Activated CD4-positive, CD25-positive, alpha-beta regulatory T cell treated with anti-CD3 and anti-CD28 coated beads, Interleukin-2, amount 50 U/mL, for 24 hours (primary cell): ENCODE data around the gene ZNF12.
"Not testable (repeated sequence)": the region's sequence is repeated elsewhere in the genome, so short reads cannot be mapped to it uniquely, and the experiment has no call there.

Experiments
- ATAC-seq, 2 donors: fragments of 150-1000 bp; cut with Tn5 transposase; one replicate each; pipeline ENCODE4 v1.10.0; 2021; ENCODE audit warnings: mild to moderate bottlenecking in 1 of 2, moderate library complexity in 1 of 2

ZNF12 gene

GRCh38 chr7:6691103-6691502 lies 15.6 kb downstream of the ZNF12 start:
- no peak for ATAC-seq

GRCh38 chr7:6680146-6680545 lies 26.6 kb downstream of the ZNF12 start:
- ATAC-seq = no peak

GRCh38 chr7:6675807-6676405 lies 30.8 kb downstream of the ZNF12 start:
- ATAC-seq = no peak

- ATAC-seq = not testable (repeated sequence)
Observed at GRCh38 chr7:6670851-6671250, 35.9 kb downstream of the ZNF12 start.

GRCh38 chr7:6658618-6659345 lies 48.0 kb downstream of the ZNF12 start:
- peak in 1 of 2 donors; percentile 28 for ATAC-seq

GRCh38 chr7:6656413-6656812 lies 50.3 kb downstream of the ZNF12 start:
- ATAC-seq = no peak

- ATAC-seq = no peak
Observed at GRCh38 chr7:6655636-6656385, 50.9 kb downstream of the ZNF12 start.

- ATAC-seq = no peak
Observed at GRCh38 chr7:6654842-6655610, 51.7 kb downstream of the ZNF12 start.

- ATAC-seq = no peak
Observed at GRCh38 chr7:6654113-6654841, 52.5 kb downstream of the ZNF12 start.

- ATAC-seq = no peak
Observed at GRCh38 chr7:6653071-6654003, 53.4 kb downstream of the ZNF12 start.

- ATAC-seq = no peak
Observed at GRCh38 chr7:6652446-6653011, 54.2 kb downstream of the ZNF12 start.

GRCh38 chr7:6651851-6652445 lies 54.8 kb downstream of the ZNF12 start:
- ATAC-seq = no peak

- no peak for ATAC-seq
Observed at GRCh38 chr7:6650521-6651011, 56.2 kb downstream of the ZNF12 start.

GRCh38 chr7:6650086-6650485 lies 56.7 kb downstream of the ZNF12 start:
- ATAC-seq = no peak

GRCh38 chr7:6649241-6649961 lies 57.3 kb downstream of the ZNF12 start:
- ATAC-seq = no peak

GRCh38 chr7:6648815-6649104 lies 58.0 kb downstream of the ZNF12 start:
- no peak for ATAC-seq

- no peak for ATAC-seq
Observed at GRCh38 chr7:6648066-6648814, 58.5 kb downstream of the ZNF12 start.

- no peak for ATAC-seq
Observed at GRCh38 chr7:6647541-6647940, 59.2 kb downstream of the ZNF12 start.

GRCh38 chr7:6647080-6647479 lies 59.7 kb downstream of the ZNF12 start:
- ATAC-seq = no peak
